MM.1S (cell line): Measurements from ENCODE around the gene TRAPPC10.

Experiments used
- CTCF ChIP-seq: fragments of 300-600 bp; sonication (generic); IDR thresholded peaks from 2 replicates; pipeline ENCODE4 v1.5.1; 2016; ENCODE audit warnings: antibody characterized with exemption, low read length, mixed read lengths
- EZH2 ChIP-seq: fragments of 300-600 bp; sonication (generic); optimal IDR thresholded peaks from 2 replicates; pipeline ENCODE3; 2017; ENCODE audit warnings: low read depth, mild to moderate bottlenecking, antibody characterized with exemption, low read length, mixed read lengths
- EZH2phosphoT487 ChIP-seq: fragments of 300-600 bp; sonication (generic); IDR thresholded peaks from 2 replicates; pipeline ENCODE4 v1.6.1; 2018; ENCODE audit warnings: antibody characterized with exemption, low read length

- TF ChIP-seq CTCF (no peak), EZH2phosphoT487 (no peak), EZH2 (no peak)
These were observed 6.0 kb downstream of the TRAPPC10 start for GRCh38 chr21:44018127-44018526.
